Measurements from ENCODE around the gene PPT2.
"Not testable (repeated sequence)": the region's sequence is repeated elsewhere in the genome, so short reads cannot be mapped to it uniquely, and the experiment has no call there.

PPT2 gene

GRCh38 chr6:32190911-32191677, 37.2 kb downstream of the PPT2 start:
- peak; percentile 26 for DNase-seq

DNA sequence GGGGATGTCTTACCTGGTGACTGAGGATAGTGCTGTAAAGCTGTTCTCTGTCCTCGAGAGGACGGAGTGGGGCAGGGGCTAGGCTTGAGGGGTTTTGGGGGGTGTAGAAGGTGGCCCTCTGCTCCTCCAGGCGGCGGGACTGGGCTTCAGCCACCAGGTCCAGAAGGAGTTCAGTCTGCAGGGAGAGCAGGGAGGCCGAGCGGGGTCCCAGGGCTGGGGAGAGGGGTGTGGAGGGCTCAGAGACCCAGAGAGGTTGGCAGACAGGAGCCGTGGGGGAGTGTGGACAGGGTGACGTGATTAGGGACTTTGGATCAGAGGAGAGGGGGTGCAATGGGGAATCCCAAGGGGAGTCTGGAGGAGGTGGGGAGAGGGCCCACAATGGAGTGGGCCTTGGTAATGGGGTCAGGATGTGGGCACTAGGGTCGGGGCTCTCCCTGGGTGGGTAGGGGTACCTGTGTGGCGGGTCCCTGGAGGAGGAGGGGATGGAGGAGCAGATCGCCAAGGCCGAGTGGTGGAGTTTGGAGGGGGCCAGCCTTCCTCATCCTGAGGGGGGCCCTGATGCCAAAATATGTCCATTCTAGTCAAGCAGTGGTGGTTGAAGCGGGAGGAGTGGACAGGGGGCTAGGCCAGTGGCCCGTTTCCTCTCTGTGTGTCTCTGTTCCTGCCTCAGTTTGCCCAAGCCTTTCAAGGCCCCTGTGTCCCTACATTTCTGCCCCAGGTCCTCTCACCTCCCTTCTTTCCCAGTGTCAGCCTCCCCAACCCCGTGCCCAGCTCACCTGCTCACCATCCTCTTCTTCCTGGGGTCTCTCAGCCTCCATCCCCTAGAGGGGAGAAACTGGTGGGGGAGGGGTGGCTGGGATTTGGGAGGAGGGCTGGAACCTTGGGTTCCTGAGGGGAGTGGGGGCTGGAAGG, 38.0 kb downstream of the PPT2 start:
- peak; percentile 74 for DNase-seq

- DNase-seq, result peak; percentile 71
Observed at GRCh38 chr6:32192608-32193039, 38.7 kb downstream of the PPT2 start, which contains the start of gene GPSM3. GPSM3 (minus strand) TSS chr6:32192643; CDS start chr6:32192513, 130 bp downstream.

- not testable (repeated sequence) for DNase-seq
Observed at GRCh38 chr6:32193096-32193495, 39.2 kb downstream of the PPT2 start.

GRCh38 chr6:32194388-32194787, 40.4 kb downstream of the PPT2 start:
- no peak for DNase-seq

DNA sequence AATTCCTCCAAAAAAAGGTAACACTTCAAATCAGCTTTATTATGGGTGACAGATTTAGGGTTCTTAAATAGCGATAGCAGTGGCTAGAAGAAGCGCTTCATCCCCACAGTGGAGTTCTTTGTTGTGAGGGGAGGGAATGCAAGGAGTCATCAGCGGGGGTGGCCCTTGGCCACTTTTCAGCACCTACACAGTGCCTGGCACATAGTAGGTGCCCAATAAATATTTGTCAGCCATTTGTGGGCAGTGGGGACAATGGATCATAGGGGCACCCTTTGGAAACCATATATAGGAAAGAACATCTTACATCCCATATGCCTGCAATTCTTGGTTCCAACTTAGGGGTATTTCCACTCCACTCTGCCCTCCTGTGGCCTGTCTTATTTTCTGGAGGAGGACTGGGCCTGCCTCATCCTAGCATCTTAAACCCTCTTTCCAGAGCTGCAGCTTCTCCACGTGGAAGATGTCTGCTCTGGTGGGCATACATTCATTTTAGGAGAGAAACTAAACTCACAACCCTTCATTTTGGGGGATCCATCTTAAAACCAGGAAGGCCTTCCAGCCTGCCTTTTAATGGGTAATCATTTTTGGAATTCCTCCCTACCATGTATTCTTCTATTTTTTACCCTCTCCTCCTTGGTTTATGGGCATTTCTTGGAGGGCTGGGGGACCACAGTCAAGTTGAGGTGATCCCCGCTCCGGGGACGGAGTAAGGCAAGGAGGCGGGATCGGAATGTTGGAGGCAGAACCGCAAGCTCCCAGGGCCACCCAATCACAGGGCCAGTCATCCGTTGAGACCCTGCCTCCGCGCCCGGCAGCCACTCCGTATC, 41.1 kb downstream of the PPT2 start:
- peak; percentile 56 for DNase-seq

- peak; percentile 100 for DNase-seq
Observed at GRCh38 chr6:32195652-32195901, 41.6 kb downstream of the PPT2 start.

DNA sequence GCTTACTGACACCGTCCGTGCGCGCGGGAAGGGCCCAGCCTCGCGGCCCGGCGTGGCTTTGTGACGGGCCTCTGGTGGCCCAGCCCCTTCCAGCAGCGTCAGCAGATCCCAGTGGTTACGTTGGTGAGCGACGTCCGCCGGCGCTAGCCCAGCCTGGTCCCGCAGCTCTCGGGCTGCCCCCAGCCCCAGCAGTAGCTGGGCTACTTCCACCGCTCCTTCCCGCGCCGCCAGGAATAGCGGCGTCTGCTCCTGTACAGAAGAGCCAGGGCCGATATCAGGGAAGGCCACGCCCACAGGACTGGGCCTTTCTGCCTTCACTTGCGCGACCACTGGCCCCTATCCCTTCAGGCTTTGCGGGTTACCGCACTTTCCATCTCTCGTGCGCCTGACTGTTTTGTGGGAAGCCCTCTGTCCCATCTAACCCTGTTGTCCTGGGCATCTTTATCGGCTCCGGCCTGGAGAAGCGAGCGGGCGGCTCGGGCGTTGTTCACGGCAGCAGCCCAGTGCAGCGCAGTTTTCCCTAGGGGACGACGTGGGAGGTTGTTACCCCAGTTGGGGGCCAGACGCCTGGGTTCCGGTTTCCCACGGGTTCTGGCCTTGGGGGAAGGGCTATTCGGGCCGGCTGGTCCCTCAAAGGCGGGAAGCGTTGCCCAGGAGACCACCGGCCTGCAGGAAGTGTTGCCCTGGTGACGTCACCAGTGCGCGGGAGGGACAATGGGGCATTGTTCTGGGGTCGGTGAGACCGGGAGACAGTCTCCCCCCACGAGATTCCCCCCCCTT, 42.2 kb downstream of the PPT2 start:
- peak; percentile 79 for DNase-seq

DNA sequence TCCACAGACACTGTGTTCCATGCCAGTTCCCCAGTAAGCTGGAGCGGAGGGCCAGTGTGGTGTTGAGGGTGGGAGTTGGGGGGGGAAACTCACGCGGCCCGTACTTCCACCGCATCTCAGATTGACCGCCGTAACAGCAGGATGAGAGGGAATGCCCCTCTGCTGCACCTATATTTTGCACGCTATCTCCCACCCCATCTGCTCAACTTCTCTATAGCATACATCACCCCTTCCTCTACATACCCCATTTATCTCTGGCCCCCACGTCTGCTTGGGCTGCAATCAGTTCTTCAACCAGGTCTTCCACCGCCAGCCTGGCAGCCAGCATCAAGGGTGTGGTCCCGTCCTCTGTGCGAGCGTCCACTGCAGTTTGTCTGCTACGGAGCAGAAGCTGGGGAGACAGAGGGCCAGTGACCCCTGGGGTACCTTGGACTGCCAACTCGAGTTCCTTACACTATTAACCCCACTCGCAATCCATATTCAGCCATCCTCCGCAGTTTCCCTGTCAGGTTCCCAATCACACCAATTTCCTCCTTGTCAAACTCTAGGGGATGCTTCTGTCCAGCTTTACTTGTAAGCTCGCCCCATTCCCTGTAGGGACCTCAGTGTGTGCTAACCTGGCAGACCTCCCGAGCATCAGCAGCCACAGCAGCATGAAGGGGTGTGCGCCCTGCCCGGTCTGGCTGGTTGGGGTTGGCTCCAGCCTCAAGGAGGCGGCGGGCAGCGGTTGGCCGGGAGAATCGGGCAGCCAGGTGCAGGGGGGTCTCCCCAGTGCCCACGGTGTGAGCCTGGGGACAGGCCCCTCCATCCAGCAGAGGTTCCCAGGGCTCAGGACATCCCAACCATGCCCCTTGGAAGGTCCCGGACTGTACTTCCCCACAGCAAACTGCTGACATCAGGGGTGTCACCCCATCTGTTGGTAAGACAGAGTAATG, 43.0 kb downstream of the PPT2 start:
- DNase-seq, result peak; percentile 27

- no peak for DNase-seq
Observed at GRCh38 chr6:32198345-32198696, 44.4 kb downstream of the PPT2 start.

DNA sequence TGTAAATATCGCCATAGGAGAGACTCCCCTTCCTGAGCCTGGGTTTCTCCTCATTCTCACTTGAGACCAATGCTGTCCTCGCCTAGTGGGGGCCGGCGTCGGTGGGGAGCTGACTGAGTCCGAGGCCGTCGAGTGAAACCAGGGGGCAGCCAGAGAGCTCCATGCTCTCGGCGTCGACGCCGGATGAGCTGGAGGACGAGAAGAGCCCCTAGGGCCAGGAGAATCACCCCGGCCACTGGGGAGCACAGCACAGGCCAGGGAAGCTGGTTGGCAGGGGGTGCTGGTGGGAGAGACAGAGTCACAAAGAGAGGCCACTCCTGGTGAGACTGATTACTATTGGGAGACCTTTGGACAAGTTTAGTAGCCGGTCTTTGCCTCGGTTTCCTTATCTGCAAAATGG, 44.9 kb downstream of the PPT2 start:
- DNase-seq, result no peak

DNA sequence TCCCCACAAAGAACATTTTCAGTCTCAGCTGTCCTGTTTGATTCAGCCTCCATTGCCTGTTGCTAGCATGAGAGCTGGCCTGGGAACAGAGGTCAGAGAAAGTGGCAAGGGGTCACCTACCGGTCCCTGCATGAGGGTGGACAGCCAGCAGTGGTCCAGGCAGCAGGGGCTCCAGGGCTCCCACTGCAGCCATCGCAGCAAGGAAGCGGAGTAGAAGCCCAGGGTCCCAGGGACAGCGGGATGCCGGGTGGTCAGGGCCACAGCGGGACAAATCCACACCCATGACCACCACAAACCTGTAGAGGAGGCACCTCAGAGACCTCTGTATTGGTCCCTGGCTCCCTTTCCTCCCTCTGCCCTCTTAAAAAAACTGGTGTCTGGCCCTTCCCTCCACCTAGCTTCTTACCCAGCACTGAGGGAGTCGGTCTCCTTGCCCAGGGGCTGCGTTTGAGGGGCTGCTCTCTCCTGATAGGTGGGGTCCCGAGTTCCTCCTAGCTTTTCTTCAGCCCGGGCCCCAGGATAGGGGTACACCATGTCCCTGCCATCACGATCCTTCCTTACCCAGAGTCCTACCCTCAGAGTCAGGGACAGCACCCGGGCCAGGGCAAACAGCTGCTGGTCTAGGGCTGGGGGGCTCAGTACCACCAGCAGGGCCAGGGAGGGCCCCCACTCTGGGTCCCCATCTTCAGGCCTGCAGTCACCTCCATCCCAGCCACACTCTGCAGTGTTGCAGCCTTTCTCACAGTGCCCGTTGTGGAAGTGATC, 47.0 kb downstream of the PPT2 start:
- DNase-seq, result no peak

DNA sequence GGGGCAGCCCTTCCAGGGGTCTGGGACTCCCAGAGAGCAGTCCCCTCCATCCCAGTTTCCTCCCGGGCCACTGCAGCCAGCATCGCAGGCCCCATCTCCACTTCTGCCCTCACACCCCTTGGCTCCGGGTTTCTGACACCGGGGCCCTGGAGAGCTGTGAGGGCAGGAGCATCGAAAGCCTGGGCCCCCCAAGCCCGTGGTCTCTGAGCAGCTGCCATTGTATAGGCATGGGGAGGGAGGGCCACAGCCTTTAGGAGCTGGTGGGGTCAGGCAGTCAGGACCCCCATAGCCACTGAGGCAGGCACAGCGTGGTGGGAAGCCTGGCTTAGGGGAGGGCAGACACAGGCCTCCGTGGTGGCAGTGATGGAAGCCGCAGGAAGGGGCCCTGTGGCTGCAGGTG, 48.2 kb downstream of the PPT2 start:
- DNase-seq, result no peak

DNA sequence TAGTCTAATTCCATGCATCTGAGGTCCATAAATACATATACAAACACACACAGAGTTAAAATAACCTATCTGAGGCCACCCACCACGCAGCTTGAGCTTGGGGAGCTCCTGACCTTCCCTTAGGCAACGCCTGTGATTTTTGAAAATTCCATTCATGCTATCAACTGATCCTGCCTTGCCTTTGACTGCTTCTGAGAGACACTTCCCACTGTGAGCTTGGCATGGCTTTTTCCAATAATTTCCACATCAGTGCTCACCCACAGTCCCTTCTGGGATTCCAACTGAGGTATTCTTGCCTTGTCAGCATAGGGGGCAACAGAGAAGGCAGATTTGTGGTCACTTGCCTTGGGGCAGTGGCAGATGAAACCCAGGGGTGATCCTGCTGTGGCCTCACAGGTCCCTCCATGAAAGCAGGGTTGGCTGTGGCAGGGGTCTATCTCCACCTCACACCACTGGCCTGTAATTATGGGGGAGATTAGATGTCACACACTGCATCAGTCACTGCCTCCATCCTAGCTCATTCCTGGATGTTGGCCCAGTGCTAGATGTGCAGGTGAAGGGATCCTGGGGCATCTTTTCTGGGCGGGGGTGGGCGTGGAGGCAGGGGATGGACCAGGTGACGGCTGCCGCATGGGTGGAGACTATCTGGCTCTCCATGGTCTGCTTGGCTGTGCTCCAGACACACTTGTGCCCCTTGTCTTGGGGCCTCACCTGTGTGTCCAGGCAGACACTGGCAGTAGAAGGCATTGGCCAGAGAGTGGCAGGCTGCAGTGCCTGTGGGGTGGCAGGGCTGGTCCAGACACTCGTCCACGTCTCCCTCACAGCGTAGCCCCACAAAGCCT, 49.7 kb downstream of the PPT2 start:
- DNase-seq, result no peak

DNA sequence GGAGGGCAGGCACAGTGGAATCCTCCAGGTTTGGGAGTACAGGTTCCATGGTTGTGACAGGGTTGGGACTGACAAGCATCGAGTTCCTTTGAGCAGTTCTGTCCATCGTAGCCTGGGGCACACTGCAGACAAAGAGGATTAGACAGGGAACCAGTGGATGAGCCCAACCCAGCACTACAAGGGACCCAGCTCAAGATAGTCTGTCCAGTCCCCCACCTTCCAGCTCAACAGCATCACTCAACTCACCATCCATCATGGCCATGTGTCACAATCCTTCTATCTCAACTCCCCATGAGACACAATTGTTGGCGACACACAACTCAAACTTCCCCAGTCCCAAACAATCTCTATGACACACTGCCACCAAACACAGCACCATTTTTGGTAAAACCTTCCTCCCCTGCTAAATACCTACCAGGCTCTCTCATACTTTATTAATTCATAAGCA, 50.4 kb downstream of the PPT2 start:
- DNase-seq, result no peak

DNA sequence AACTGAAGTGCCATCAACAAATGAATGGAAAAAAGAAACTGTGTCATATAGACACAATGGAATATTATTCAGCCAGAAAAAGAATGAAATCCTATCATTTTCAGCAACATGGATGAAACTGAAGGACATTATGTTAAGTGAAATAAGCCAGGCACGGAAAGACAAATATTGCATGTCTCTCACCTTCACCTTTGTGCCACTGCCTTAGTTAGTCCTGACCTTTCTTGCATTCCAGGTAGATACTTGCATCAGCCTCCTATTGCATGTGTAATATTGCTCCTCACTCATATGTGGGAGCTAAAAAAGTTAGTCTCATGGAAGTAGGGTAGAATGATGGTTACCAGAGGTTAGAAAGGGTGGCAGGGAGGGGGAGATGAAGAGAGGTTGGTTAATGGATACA, 55.1 kb downstream of the PPT2 start:
- no peak for DNase-seq

GRCh38 chr6:32210191-32210601, 56.3 kb downstream of the PPT2 start:
- DNase-seq, result no peak

DNA sequence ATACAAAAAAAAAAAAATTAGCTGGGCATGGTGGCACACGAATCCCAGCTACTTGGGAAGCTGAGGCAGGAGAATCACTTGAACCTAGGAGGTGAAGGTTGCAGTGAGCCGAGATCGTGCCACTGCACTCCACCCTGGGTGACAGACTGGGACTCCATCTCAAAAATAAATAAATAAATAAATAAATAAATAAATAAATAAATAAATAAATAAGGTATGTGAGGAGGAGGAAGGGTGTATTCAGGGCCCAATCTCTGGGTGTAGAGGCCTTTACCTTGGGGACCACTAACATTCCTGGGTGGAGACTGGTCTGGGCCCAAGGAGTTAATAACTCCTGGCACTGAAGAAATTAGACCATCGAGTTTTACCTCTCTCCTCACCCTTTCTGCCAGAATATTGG, 57.5 kb downstream of the PPT2 start:
- DNase-seq, result not testable (repeated sequence)

DNA sequence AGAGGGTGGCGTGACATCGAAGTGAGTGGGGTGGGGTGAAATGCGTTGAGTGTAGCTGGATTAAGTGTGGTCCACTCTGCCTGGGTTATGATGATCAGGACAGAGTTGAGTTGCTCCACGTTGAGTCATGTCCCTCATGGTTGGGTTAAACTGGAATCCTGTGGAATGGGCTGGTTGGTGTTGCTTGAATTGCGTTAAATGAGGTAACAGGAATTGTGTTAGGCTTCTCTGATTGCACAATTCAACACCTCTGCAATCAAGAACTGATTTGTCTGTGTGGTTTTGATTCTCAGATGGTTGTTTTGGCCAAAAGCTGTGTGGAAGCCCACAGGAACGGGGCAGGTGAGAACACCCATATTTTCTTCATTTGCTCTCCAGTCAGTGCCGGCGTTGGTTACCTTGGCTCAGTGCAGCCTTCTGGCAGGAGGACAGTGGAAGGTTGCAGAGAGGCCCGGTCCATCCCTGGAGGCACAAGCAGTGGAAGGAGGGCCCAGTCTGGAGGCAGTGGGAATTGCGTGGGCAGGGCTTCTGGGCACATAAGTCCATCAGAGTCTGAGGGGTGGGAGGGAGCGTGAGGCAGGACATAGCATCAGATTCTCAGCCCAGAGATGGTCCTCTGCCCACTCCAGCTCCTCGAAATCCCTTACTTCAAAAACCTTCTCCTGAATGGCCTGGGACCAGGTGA, 58.3 kb downstream of the PPT2 start:
- DNase-seq, result no peak
